ENCODE results near the gene FOXE3. TPM values are rescaled to one million over a fixed set of nuclear protein-coding genes. Genes with fewer than 3 reads are reported as not detected.

FOXE3 gene
- polyA plus RNA-seq, 2 of the 4 experiments (the other 2 are of a cell fraction): 0.08 TPM; not detected in 1

- TF ChIP-seq CTCF (IDR thresholded peaks at IDR 0.05): peak; percentile 94
- peak; percentile 58 for TF ChIP-seq POLR2A (IDR thresholded peaks at IDR 0.05; ENCODE audit: low read length)
- no peak for TF ChIP-seq EHF (CRISPR knock-in tag; IDR thresholded peaks at IDR 0.05)
- peak; percentile 87 for TF ChIP-seq SMC3 (IDR thresholded peaks at IDR 0.05)
Observed at GRCh38 chr1:47437447-47438164, 21.5 kb downstream of the FOXE3 start, which contains the start of gene FOXD2 (continued).

- CTCF ChIA-PET: interaction anchor here (0.5 to 12.6 kb wide), 37 partner anchors 8 to 322 kb away, joined by 3 to 313 read pairs (median 5); no protein-coding TSS in a partner anchor
- peaks cover 7% of the 10 kb centered on the region; the same call in 1 of the 3 replicates for H3K4me1 ChIP-seq
- H3K27ac ChIP-seq: peak overlapping the region; percentile 95 to 99
- peak overlapping the region; percentile 96 for H3K4me3 ChIP-seq
- no peak for FAIRE-seq
- WGBS (ENCODE audit: missing lambda C conversion rate): 37% methylated on average over 8 of the region's 117 CpGs
- no peak for DNase-seq (ENCODE audit: low read depth in 1 of 2, low spot score in 1 of 2)
- POLR2A ChIA-PET: interaction anchor here (1.0 to 1.8 kb wide), 7 partner anchors 40 to 272 kb away, joined by 3 to 13 read pairs (median 4); partner anchors contain the start of gene CMPK1
- TF ChIP-seq HOXB5 (CRISPR knock-in tag; IDR thresholded peaks at IDR 0.05): no peak
- TF ChIP-seq JUN (IDR thresholded peaks at IDR 0.05): 0 out of 5 replicates have a peak, but pooled peaks of 1 of the 2 experiments have one; percentile 26
- peak overlapping the region; percentile 78 for H3K4me2 ChIP-seq
- no peaks in the 10 kb centered on the region for H3K9me3 ChIP-seq
- no peak for ATAC-seq
Observed at GRCh38 chr1:47438165-47439016, 22.3 kb downstream of the FOXE3 start.

GRCh38 chr1:47439017-47439818 is 23.1 kb downstream of the FOXE3 start:
- 99% methylated on average over 18 of the region's 86 CpGs for WGBS (ENCODE audit: missing lambda C conversion rate)
- Histone ChIP-seq H3K9me3 (no peaks in the 10 kb centered on the region), H3K4me2 (no peak overlapping the region), H3K4me1 (peaks cover 7% of the 10 kb centered on the region; the same call in 1 of the 3 replicates), H3K27ac (no peak overlapping the region), H3K4me3 (no peak overlapping the region)
- FAIRE-seq (no peak), ATAC-seq (no peak), DNase-seq (ENCODE audit: low read depth in 1 of 2, low spot score in 1 of 2) (no peak)
- CTCF ChIA-PET: interaction anchor here (1.5 to 12.6 kb wide), 8 partner anchors 10 to 284 kb away, joined by 4 to 313 read pairs (median 10); no protein-coding TSS in a partner anchor
- POLR2A ChIA-PET: no interaction called here
- TF ChIP-seq NPAS2 (CRISPR knock-in tag; IDR thresholded peaks at IDR 0.05; ENCODE audit: borderline replicate concordance) (no peak), SMC3 (IDR thresholded peaks at IDR 0.05) (no peak), RCOR1 (IDR thresholded peaks at IDR 0.05; ENCODE audit: low read depth, low read length) (no peak), PBX3 (IDR thresholded peaks at IDR 0.05) (no peak), FOSB (CRISPR knock-in tag; IDR thresholded peaks at IDR 0.05) (no peak), JUNB (IDR thresholded peaks at IDR 0.05) (no peak), FOSL2 (IDR thresholded peaks at IDR 0.05) (no peak), FOSL2 (CRISPR knock-in tag; IDR thresholded peaks at IDR 0.05) (no peak), CBX8 (IDR thresholded peaks at IDR 0.05) (no peak), ZNF302 (CRISPR knock-in tag; IDR thresholded peaks at IDR 0.05) (no peak), BCL3 (IDR thresholded peaks at IDR 0.05) (no peak), REST (IDR thresholded peaks at IDR 0.05) (no peak), ATOH8 (CRISPR knock-in tag; IDR thresholded peaks at IDR 0.05; ENCODE audit: low read depth) (no peak), EHF (CRISPR knock-in tag; IDR thresholded peaks at IDR 0.05) (no peak), POLR2AphosphoS2 (conservative IDR thresholded peaks at IDR 0.05; ENCODE audit: low read length) (no peak), HOXA7 (CRISPR knock-in tag; IDR thresholded peaks at IDR 0.05) (no peak)

All from A549 (cell line).